Posterior vena cava (tissue), 2 donors: ENCODE measurements around the gene NCKAP5. TPM values are rescaled to one million over a fixed set of nuclear protein-coding genes. Genes with fewer than 3 reads are reported as not detected.

Experiments
- DNase-seq: peaks from one replicate; pipeline ENCODE4 v3.0.0-alpha.2; 2020; ENCODE audit warnings: low spot score
- intact Hi-C, 2 donors: fragments of 100-400 bp; cut with DNase I; formaldehyde crosslinking; loops; one replicate each; pipeline versions ENCODE4 v1.14.1 to v1.14.2; 2022 to 2023
- total RNA-seq, 2 donors: library from RNA; stranded (reverse); fragmentation: NEBNext Ultra II Directional; extraction: Animal tissue kit (Norgen Biotek cat#: 25700); gene quantifications; one replicate each; pipeline ENCODE4 v1.2.1, GENCODE V29; 2021
- donor health status: DM: yes; HTN: yes; CAD: no.
- donor health status: DM: yes; HTN: yes; CAD: no.

The NCKAP5 gene
- total RNA-seq, 2 donors from 2014 or later: 2.0 to 2.1 TPM

DNA sequence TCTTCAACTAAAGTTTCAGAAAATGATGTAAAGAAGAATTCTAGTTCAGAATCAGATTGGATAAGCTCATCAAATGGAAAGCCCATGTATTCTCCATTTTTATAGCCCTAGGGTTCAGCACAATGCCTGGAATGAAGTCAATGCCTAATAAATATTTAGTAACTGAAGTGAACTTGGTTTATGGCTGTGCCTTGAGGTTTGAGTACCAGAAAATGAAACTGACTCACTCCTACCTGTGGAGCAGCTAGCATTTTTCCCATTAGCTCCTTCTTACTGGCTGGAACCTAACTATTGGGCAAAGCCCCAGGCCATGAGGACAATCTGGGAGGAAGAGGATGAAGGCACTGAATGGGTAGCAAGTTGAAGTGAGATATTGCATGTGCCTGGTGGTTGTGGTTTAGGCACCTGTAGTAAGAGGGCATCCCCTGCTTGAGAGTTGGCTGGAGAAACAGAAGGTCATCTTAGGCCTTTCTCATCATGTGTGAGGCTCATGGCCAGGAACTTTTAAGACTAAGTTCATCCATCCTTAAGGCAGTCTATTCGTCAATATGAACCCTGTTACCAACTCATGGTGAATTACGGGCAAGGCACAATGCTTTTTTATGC, 813.3 kb downstream of the NCKAP5 start:
- intact Hi-C loops: loop anchor here in 1 of 2 donors (2.0 kb wide), 1 partner anchor 54 kb away; no protein-coding TSS in a partner anchor
- DNase-seq: no peak

- intact Hi-C loops: loop anchor here in 1 of 2 donors (2.0 kb wide), 1 partner anchor 54 kb away; no protein-coding TSS in a partner anchor
- no peak for DNase-seq
Measured at GRCh38 chr2:132754392-132754791, 813.9 kb downstream of the NCKAP5 start.

DNA sequence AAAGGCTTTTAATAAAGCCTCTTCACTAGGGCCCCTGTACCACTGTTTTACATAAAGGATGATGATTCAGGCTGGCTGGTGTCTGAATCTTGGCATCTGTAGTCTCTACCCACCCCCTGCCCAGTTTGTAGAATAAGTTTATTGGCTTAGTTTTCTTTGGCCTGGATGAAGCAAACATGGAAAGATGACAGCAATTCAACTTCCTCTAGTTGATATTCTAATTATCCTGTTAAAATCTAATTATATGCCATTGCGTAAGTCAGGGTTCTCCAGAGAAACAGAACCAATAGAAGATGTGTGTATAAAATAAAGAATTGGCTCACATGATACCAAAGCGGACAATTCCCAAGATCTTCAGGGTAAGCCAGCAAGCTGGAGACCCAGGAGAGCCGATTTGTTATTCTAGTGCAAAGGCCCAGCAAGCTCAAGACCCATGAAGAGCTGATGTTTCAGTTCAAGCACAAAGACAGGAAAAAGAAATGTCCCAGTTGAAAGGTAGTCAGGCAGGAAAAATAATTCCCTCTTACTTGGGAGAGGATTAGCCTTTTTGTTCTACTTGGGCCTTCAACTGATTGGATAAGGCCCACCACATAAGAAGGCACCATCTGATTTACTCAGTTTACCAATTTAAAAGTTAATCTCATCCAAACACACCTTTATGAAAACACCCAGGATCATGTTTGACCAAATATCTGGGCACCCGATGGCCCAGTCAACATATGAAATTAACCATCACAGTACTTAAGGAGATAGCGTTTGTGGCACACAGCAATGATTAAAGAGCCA, 815.6 kb downstream of the NCKAP5 start:
- DNase-seq: no peak
- intact Hi-C loops: no loop called here

- no peak for DNase-seq
- intact Hi-C loops: no loop called here
Measured at GRCh38 chr2:132751836-132752235, 816.4 kb downstream of the NCKAP5 start.

DNA sequence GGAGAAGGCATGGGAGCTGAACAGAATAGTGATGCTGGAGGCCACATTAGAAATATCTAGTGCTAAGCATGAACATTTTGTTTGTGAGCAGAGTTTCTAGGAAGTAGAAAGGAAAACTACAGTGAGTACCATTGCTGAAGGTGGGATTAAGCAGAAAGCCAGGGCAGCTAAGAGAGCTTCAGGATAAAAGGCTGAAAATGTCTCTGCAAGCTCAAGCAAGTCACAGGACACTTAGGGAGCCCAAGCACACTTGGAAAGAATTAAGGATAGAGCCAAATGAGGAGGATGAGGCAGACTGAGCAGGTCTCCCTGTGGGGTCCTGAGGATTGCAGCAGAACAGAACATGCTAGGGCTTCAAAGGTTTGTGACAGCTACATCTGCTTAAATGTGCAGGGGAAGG, 817.7 kb downstream of the NCKAP5 start:
- DNase-seq: no peak
- intact Hi-C loops: no loop called here

DNA sequence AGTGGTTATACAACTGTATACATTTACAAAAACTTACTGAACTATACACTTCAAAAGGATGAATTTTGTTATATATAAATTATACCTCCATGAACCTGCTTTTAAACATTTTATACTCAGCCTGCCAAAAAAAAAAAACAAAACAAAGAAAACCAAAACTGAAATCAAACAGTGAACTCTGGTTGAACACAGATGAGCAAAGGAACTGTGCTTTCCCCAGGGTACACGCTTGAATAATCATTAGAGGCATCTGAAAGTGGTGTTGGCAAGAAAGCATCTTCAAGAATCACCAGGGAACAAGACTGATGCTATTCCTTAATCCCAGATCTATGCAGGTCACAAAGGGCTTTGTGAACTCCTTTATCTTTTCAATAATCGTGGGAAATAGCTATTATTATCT, 821.2 kb downstream of the NCKAP5 start:
- no peak for DNase-seq
- intact Hi-C loops: no loop called here

DNA sequence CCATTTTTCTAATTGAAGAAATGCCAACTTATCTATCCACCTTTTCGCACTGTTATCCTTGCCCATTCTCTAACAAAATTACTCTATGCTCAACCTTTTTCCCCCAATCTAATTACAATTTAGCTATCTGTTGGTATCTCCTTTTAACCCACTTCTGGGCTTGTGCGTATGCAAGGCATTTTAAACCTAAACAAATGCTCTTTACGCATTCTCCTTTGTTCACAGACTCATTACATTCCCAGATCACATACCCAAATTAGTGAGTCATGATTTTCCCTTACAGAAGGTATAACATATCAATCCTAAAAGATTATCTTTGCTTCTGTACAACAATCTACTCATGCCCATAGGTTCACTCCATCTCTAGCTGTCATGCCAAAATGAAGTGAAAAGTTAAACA, 826.5 kb downstream of the NCKAP5 start:
- no peak for DNase-seq
- intact Hi-C loops: loop anchor here in 1 of 2 donors (1.0 kb wide), 1 partner anchor 26 kb away; no protein-coding TSS in a partner anchor

DNA sequence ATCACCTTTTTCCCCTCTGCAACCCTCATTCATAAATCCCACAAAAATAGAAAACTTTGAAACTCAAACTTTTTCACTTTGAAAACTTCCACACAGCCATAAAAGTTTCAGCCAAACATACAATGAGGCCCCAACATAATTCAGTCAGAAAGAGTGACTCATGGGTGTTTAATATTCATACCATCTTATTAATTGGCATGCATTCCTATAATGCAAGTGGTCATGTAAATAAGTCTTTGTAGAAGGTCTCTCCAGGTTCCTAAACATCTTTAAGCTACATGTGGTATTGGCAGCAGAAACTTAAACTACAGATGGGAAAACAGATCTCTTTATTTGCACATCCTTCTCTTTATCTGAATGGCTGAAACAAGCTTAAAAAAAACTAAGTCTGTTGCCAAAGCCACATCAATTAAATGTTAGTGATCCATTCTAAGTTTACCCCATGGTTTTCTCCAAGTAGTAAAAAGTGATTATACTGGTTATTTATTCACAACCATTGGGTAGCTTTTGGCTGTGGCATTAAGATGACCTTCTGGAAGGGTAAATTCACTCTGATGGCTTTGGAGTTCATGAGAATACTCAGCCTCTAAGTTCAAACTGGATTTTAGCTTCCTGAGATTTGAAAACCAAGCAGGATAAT, 828.1 kb downstream of the NCKAP5 start:
- DNase-seq: no peak
- intact Hi-C loops: no loop called here

DNA sequence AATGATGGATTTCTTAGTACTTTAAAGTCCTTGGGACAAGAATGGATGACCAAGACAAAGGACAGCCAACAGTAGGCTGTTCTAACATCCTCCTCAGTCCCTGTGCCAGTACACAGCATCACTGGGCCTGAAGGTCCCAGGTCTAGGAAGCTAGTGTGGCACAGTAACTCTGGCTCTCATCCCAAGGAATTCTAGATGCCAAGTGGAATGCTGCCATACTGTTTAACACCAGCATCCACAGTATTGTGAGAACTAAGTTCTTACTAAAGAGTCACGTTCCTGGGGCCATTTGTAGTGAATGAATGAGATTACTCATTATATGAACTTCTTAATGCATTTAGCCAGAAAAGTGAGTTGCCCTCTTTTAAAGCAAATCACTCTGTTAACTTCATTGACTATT, 830.0 kb downstream of the NCKAP5 start:
- intact Hi-C loops: no loop called here
- DNase-seq: no peak

DNA sequence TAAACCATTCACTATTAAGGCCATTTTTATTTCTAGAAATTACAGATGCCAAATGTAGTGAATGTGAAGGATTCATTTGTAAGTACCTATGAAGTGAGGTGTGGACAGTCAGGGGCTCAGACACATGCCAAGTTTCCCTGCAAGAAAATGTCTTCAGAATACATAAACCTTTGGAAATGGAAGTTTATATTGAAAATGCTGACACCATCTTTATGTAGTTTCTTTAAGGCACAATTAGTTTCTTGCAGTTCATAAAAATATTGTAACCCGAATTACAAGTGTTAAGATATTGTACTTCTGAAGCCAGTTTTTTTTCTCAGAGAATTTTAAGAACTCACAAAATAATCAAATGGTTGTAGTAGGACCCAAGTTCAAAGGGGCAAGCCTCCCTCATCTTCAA, 832.2 kb downstream of the NCKAP5 start:
- intact Hi-C loops: no loop called here
- no peak for DNase-seq

GRCh38 chr2:132734961-132735360, 833.3 kb downstream of the NCKAP5 start:
- intact Hi-C loops: no loop called here
- no peak for DNase-seq

DNA sequence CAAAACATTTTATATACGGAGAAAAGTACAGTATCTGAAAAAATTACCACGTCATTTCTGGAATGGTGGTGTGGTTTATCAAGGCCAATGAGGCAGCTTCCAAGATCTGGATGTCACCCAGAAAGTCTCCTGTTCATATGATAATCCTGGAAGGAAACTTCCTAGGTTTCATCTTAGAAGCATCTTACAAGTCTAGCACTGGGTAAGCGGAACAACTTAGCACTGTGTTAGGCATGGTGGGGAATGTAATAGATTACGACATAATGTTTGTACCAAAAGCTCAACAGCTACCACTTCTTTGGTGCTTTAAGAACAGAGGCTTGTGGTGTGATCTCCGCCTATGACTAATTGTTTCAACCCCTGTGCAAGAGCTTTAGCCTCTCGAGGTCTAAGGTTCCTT, 835.2 kb downstream of the NCKAP5 start:
- no peak for DNase-seq
- intact Hi-C loops: no loop called here

DNA sequence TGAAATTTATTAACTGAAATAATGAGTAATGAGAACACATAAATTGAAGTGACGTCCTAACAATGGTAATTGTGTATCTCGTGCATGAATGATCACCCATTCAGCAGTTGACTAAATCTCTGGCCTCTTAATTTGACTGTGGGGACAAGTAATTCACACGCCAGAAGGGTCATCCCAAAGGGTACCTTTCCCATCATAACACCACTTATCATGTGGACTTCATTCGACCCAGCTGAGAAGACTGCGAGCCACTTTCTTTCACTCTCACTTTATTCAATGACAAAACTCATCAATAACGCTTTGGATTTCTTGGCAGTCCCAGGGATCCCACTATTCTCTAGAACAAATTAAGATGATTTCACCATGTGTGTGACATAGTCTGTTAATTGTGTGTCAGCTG, 835.6 kb downstream of the NCKAP5 start:
- intact Hi-C loops: no loop called here
- no peak for DNase-seq

DNA sequence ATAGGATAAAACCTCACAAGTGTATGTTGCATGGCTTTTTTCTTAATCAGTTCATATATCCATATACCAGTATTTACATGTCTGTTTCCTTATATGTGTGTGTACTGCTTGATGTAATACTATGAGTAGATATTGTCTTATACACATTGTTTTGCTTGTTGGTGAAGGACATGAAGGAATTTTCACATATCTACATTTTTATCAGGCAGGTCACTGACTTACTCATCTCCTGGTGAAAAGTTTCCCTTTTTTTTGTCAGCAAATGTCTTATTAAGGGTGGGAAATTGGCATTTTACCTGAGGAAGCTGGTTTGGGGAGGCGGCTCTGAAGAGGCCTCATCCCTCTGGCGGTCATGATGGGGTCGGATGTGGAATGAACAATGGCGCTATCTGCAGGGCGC, 836.8 kb downstream of the NCKAP5 start:
- intact Hi-C loops: no loop called here
- no peak for DNase-seq

DNA sequence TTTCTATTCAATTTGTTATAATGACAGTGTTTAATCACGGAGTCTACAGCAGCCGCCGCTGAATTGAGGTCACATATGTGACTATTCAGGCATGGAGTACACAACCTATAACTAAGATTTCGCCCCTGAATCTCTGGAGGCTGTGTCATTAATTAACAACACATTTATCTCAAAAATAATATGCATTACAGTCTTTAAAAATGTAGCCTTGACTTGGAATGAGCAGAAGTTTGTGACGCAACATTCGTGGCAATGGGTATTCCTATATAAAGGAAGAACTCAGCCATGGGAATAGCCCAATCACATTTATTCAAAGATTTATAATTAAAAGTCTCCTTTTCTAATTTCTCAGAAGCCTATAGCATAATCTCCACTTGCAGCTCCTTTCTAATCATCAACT, 837.7 kb downstream of the NCKAP5 start:
- DNase-seq: no peak

DNA sequence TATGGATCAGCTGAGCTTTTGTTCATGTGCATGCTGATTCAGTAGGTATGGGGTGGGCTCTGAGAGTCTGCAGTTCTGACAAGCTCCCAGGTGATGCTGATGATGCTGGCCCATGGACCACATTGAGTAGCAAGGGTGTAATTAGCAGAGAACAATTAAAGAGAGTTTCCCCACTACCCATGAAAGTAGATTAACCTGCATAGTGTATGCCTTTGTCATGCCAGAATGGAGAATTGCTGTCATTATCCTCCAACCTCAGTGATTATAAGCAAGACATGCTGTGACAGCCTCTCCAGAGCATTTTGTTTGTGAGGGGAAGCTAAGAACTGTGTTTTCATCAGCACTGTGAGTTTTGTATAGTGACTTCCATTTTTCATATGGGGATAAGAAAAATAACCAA, 838.7 kb downstream of the NCKAP5 start:
- intact Hi-C loops: no loop called here

More for the DNA sequence above, 837.7 kb downstream of the NCKAP5 start:
- intact Hi-C loops: no loop called here

GRCh38 chr2:132726155-132726554, 842.1 kb downstream of the NCKAP5 start:
- intact Hi-C loops: no loop called here
- DNase-seq: no peak

More for the DNA sequence above, 838.7 kb downstream of the NCKAP5 start:
- no peak for DNase-seq

DNA sequence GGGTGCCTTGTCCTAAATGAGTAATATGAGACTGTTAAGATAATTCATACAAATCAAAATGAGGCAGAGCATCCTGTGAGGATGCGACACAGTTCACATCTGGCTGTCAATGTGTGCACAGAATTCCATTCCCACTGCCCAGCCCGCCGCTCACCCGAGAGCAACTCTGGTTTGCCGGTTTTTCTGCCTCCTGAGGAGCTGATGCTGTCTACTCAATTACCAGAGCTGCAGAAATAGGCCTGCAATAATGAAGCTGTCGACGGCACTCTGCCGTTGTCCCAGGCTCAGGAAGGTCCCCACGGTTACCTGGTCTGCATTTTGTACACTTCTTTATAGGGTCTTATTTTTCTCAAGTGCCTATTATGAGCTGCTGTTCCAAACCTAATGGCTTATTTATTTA, 842.5 kb downstream of the NCKAP5 start:
- intact Hi-C loops: no loop called here

GRCh38 chr2:132725148-132725547, 843.1 kb downstream of the NCKAP5 start:
- DNase-seq: no peak
- intact Hi-C loops: no loop called here

More for the DNA sequence above, 842.5 kb downstream of the NCKAP5 start:
- DNase-seq: no peak

DNA sequence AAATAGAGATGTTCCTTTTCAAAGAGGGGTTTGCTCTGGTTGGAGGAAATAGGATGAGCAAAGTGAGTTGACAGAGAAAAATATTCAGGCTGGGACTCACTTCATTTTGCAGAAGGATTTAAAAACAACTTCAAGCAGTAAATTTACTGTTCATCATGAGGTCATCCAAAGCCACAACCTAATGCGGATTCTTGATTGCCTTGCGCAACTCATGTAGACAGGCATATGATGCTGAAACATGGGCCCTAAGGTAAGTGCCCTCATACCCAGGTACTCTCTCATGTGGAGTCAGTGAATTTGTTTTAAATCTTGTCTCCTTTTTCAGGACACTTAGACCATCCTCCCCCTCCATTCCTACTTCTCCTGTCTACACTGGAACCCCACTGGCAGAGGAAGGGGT, 846.3 kb downstream of the NCKAP5 start:
- intact Hi-C loops: no loop called here
- no peak for DNase-seq
